ENCODE measurements around the gene GALNT18.

The GALNT18 gene

GRCh38 chr11:11657218-11657955 lies 35.6 kb upstream of the GALNT18 start:
- peak in 1 of 2 experiments; percentile 57 for DNase-seq (ENCODE audit: low read depth in 1 of 2, low spot score in 1 of 2)
- in situ Hi-C loops (cut with HindIII; ENCODE audit: low pct_unique_long_range_greater_than_20kb, low sequenced_read_pairs): no loop called here
- TF ChIP-seq JUND (IDR thresholded peaks at IDR 0.05; ENCODE audit: low read depth): no peak

GRCh38 chr11:11641581-11641980 lies 19.8 kb upstream of the GALNT18 start:
- DNase-seq (ENCODE audit: low read depth in 1 of 2, low spot score in 1 of 2): peak in 1 of 2 experiments; percentile 11
- TF ChIP-seq JUND (IDR thresholded peaks at IDR 0.05; ENCODE audit: low read depth): no peak
- in situ Hi-C loops (cut with HindIII; ENCODE audit: low pct_unique_long_range_greater_than_20kb, low sequenced_read_pairs): no loop called here

- TF ChIP-seq JUND (IDR thresholded peaks at IDR 0.05; ENCODE audit: low read depth): no peak
- in situ Hi-C loops (cut with HindIII; ENCODE audit: low pct_unique_long_range_greater_than_20kb, low sequenced_read_pairs): no loop called here
- DNase-seq (ENCODE audit: low read depth in 1 of 2, low spot score in 1 of 2): no peak
Measured at GRCh38 chr11:11640996-11641395, 19.2 kb upstream of the GALNT18 start.

GRCh38 chr11:11640152-11640551 lies 18.3 kb upstream of the GALNT18 start:
- no peak for DNase-seq (ENCODE audit: low read depth in 1 of 2, low spot score in 1 of 2)
- no peak for TF ChIP-seq JUND (IDR thresholded peaks at IDR 0.05; ENCODE audit: low read depth)
- in situ Hi-C loops (cut with HindIII; ENCODE audit: low pct_unique_long_range_greater_than_20kb, low sequenced_read_pairs): no loop called here

- TF ChIP-seq JUND (IDR thresholded peaks at IDR 0.05; ENCODE audit: low read depth): no peak
- in situ Hi-C loops (cut with HindIII; ENCODE audit: low pct_unique_long_range_greater_than_20kb, low sequenced_read_pairs): no loop called here
- DNase-seq (ENCODE audit: low read depth in 1 of 2, low spot score in 1 of 2): no peak
Measured at GRCh38 chr11:11636671-11637070, 14.9 kb upstream of the GALNT18 start.

GRCh38 chr11:11635443-11635842 lies 13.6 kb upstream of the GALNT18 start:
- in situ Hi-C loops (cut with HindIII; ENCODE audit: low pct_unique_long_range_greater_than_20kb, low sequenced_read_pairs): no loop called here
- no peak for DNase-seq (ENCODE audit: low read depth in 1 of 2, low spot score in 1 of 2)
- TF ChIP-seq JUND (IDR thresholded peaks at IDR 0.05; ENCODE audit: low read depth): no peak

- in situ Hi-C loops (cut with HindIII; ENCODE audit: low pct_unique_long_range_greater_than_20kb, low sequenced_read_pairs): no loop called here
- no peak for TF ChIP-seq JUND (IDR thresholded peaks at IDR 0.05; ENCODE audit: low read depth)
- DNase-seq (ENCODE audit: low read depth in 1 of 2, low spot score in 1 of 2): no peak
Measured at GRCh38 chr11:11629368-11629767, 7.6 kb upstream of the GALNT18 start.

GRCh38 chr11:11628651-11629050 lies 6.8 kb upstream of the GALNT18 start:
- in situ Hi-C loops (cut with HindIII; ENCODE audit: low pct_unique_long_range_greater_than_20kb, low sequenced_read_pairs): no loop called here
- no peak for DNase-seq (ENCODE audit: low read depth in 1 of 2, low spot score in 1 of 2)
- TF ChIP-seq JUND (IDR thresholded peaks at IDR 0.05; ENCODE audit: low read depth): no peak

GRCh38 chr11:11626128-11626527 lies 4.3 kb upstream of the GALNT18 start:
- no peak for DNase-seq (ENCODE audit: low read depth in 1 of 2, low spot score in 1 of 2)
- in situ Hi-C loops (cut with HindIII; ENCODE audit: low pct_unique_long_range_greater_than_20kb, low sequenced_read_pairs): no loop called here
- no peak for TF ChIP-seq JUND (IDR thresholded peaks at IDR 0.05; ENCODE audit: low read depth)

GRCh38 chr11:11624926-11625325 lies 3.1 kb upstream of the GALNT18 start:
- in situ Hi-C loops (cut with HindIII; ENCODE audit: low pct_unique_long_range_greater_than_20kb, low sequenced_read_pairs): no loop called here
- DNase-seq (ENCODE audit: low read depth in 1 of 2, low spot score in 1 of 2): no peak
- no peak for TF ChIP-seq JUND (IDR thresholded peaks at IDR 0.05; ENCODE audit: low read depth)

GRCh38 chr11:11624204-11624603 lies 2.4 kb upstream of the GALNT18 start:
- DNase-seq (ENCODE audit: low read depth in 1 of 2, low spot score in 1 of 2): no peak
- TF ChIP-seq JUND (IDR thresholded peaks at IDR 0.05; ENCODE audit: low read depth): no peak
- in situ Hi-C loops (cut with HindIII; ENCODE audit: low pct_unique_long_range_greater_than_20kb, low sequenced_read_pairs): no loop called here

GRCh38 chr11:11622772-11623171 lies 967 bp upstream of the GALNT18 start:
- DNase-seq (ENCODE audit: low read depth in 1 of 2, low spot score in 1 of 2): no peak
- no peak for TF ChIP-seq JUND (IDR thresholded peaks at IDR 0.05; ENCODE audit: low read depth)
- in situ Hi-C loops (cut with HindIII; ENCODE audit: low pct_unique_long_range_greater_than_20kb, low sequenced_read_pairs): no loop called here

GRCh38 chr11:11622340-11622706 lies 518 bp upstream of the GALNT18 start:
- DNase-seq (ENCODE audit: low read depth in 1 of 2, low spot score in 1 of 2): no peak
- in situ Hi-C loops (cut with HindIII; ENCODE audit: low pct_unique_long_range_greater_than_20kb, low sequenced_read_pairs): no loop called here
- TF ChIP-seq JUND (IDR thresholded peaks at IDR 0.05; ENCODE audit: low read depth): no peak

All from T47D (cell line).